OCI-LY7 (cell line): ENCODE measurements around the gene LRRC37A3. TPM values are rescaled to one million over a fixed set of nuclear protein-coding genes. Genes with fewer than 3 reads are reported as not detected.
"Not testable (repeated sequence)": the region's sequence is repeated elsewhere in the genome, so short reads cannot be mapped to it uniquely, and the experiment has no call there.

ENCODE experiments used
- BruUV-seq: library from RNA; stranded (reverse); fragments of 400-500 nt; replicated peaks from 2 replicates; lab custom pipeline; 2021; lab: Mats Ljungman, UMichigan
- CTCF ChIA-PET: fragments of 300-600 bp; sonication (Branson Sonifier 250); formaldehyde crosslinking; loops from one replicate; lab custom pipeline; 2022; ENCODE audit warnings: antibody characterized with exemption; ENCODE audit not compliant: unreplicated experiment; lab: Charles Lee
- POLR2A ChIA-PET: fragments of 300-600 bp; sonication (Branson Sonifier 250); formaldehyde crosslinking; loops from one replicate; lab custom pipeline; 2022; ENCODE audit warnings: antibody characterized with exemption; lab: Charles Lee
- DNase-seq: peaks from one replicate; pipeline ENCODE4 v3.0.0-alpha.2; 2015; ENCODE audit warnings: low spot score
- H2AFZ ChIP-seq: fragments of 200-600 bp; sonication (generic), shearing (Covaris generic); 2 replicates; pipeline ENCODE4 v1.6.1; 2014; ENCODE audit warnings: mild to moderate bottlenecking, antibody characterized with exemption, low read length, moderate library complexity
- H3K27ac ChIP-seq: fragments of 200-600 bp; sonication (generic); 2 replicates; pipeline ENCODE4 v1.5.1; 2014; ENCODE audit warnings: mixed run types, low read depth, mild to moderate bottlenecking, moderate library complexity, low read length, inconsistent platforms; ENCODE audit not compliant: poor library complexity, severe bottlenecking
- H3K36me3 ChIP-seq: fragments of 200-600 bp; sonication (generic); 2 replicates; pipeline ENCODE4 v1.6.1; 2014; ENCODE audit warnings: mild to moderate bottlenecking, antibody characterized with exemption, low read length, moderate library complexity, mixed read lengths; ENCODE audit not compliant: insufficient read depth
- H3K4me1 ChIP-seq: fragments of 200-600 bp; sonication (generic); 2 replicates; pipeline ENCODE4 v1.5.1; 2014; ENCODE audit warnings: mild to moderate bottlenecking, low read length; ENCODE audit not compliant: insufficient read depth, poor library complexity, severe bottlenecking
- H3K4me2 ChIP-seq: fragments of 200-600 bp; sonication (generic); 2 replicates; pipeline ENCODE4 v1.6.1; 2014; ENCODE audit warnings: mild to moderate bottlenecking, low read length
- H3K4me3 ChIP-seq: fragments of 200-600 bp; sonication (generic); 2 replicates; pipeline ENCODE4 v1.5.1; 2014; ENCODE audit warnings: mild to moderate bottlenecking, low read depth, low read length; ENCODE audit not compliant: poor library complexity, severe bottlenecking
- H3K79me2 ChIP-seq: fragments of 200-600 bp; sonication (generic); 2 replicates; pipeline ENCODE4 v1.6.1; 2016; ENCODE audit warnings: low read depth, mild to moderate bottlenecking, low read length, moderate library complexity, mixed read lengths; ENCODE audit not compliant: insufficient read depth
- H3K9me2 ChIP-seq: fragments of 200-600 bp; sonication (generic); 2 replicates; pipeline ENCODE4 v1.6.1; 2016; ENCODE audit warnings: mild to moderate bottlenecking, low read length, mixed read lengths; ENCODE audit not compliant: insufficient read depth
- H3K9me3 ChIP-seq: fragments of 200-600 bp; sonication (generic); 2 replicates; pipeline ENCODE4 v1.6.1; 2014; ENCODE audit warnings: mild to moderate bottlenecking, mixed run types, low read length, mixed read lengths
- H4K20me1 ChIP-seq: fragments of 200-600 bp; sonication (generic); 2 replicates; pipeline ENCODE4 v1.6.1; 2014; ENCODE audit warnings: mild to moderate bottlenecking, antibody characterized with exemption, low read length, moderate library complexity, mixed read lengths; ENCODE audit not compliant: insufficient read depth
- intact Hi-C: fragments of 100-400 bp; cut with micrococcal nuclease; formaldehyde crosslinking; loops from one replicate; pipeline ENCODE4 v1.10.0; 2022; ENCODE audit not compliant: unreplicated experiment
- total RNA-seq, 2 experiments: library from RNA; depleted of rRNA in 1 of 2; stranded (reverse); fragments of >200 nt in 1 of 2; shearing (Covaris generic) in 1 of 2; gene quantifications; 2 replicates each; pipeline ENCODE4 v1.2.3, GENCODE V29; 2014 to 2022

Gene LRRC37A3
- total RNA-seq, 2 experiments from 2014 or later: 7.3 to 27.6 TPM

DNA sequence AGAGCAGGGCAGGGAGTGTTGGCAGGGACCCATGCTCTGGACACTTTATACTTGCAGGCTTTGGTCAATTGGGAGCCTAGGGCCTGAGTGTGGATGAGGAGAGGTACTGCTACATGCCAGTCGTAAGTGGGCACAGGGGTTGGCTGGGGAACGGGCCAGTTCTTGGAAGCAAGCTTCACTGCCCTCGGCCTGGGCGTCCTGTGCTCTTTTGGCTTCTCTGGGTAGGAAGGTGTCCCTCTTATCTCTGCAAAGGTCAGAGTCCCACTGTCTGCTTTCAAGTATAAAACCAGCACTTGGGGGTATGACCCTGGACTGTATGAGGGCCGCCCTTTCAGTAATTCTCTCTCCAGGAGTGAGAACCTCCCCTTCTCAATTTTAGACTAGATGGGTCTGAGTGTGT, 80.8 kb downstream of the LRRC37A3 start:
- BruUV-seq, H2AFZ ChIP-seq, H4K20me1 ChIP-seq, H3K36me3 ChIP-seq, H3K79me2 ChIP-seq, H3K9me3 ChIP-seq, H3K27ac ChIP-seq, H3K4me3 ChIP-seq, H3K4me2 ChIP-seq, DNase-seq, intact Hi-C loops, H3K9me2 ChIP-seq: not testable (repeated sequence)
- H3K4me1 ChIP-seq: peaks cover 25% of the 10 kb centered on the region
- CTCF ChIA-PET: interaction anchor here (0.6 kb wide), 1 partner anchor 305 kb away, joined by 12 read pairs; no protein-coding TSS in a partner anchor
- POLR2A ChIA-PET: interaction anchor here (0.6 kb wide), 1 partner anchor 417 kb away, joined by 4 read pairs; no protein-coding TSS in a partner anchor

DNA sequence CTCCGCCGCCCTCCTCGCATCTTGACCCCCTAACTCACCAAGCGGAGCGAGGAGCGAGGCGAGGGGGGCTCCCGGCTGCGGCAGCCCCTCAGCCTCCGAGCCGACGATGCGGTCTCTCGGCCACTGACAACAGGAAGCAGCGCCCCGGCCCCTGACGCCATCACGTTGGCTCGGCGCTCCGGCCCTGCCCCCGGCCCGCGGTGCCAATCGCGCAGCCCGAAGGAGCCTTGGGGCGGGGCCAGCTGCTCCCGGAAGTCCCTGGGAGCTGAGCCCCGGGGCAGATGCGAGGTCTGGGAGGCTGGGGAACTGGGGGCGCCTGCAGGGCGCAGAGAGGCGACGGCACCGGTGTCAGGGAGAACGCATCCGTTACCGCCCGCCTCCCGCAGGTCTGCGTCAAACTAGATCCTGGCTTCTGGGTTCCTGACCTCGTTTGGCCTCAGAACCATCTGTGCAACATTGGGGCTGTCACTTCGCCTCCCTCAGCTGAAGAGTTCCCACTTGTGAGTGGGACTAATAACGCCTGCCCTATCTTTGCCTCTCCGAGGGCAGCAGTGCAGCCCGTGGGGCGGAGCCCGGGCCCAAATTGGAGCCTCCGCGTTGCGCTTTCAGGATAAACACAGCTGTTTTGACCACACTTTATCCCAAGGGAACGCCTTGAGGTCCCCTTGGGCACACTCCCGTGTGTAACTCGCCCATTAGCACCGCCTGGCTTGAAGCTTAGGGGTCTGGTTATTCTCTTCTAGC, 82.1 kb downstream of the LRRC37A3 start:
- Histone ChIP-seq H3K27ac (peak overlapping the region; percentile 73), H3K4me2 (peak overlapping the region; percentile 81), H3K4me1 (peaks cover 25% of the 10 kb centered on the region), H2AFZ (peak overlapping the region; percentile 78; the same call in 1 of the 2 replicates), H3K4me3 (peak overlapping the region; percentile 87)
- H3K9me3 ChIP-seq, intact Hi-C loops, H3K36me3 ChIP-seq, H4K20me1 ChIP-seq, H3K9me2 ChIP-seq, H3K79me2 ChIP-seq, CTCF ChIA-PET: not testable (repeated sequence)
- TSS peak; percentile 94 for BruUV-seq
- POLR2A ChIA-PET: interaction anchor here (0.6 to 0.7 kb wide), 4 partner anchors 55 to 755 kb away, joined by 3 to 6 read pairs (median 6); no protein-coding TSS in a partner anchor
- peak; percentile 87 for DNase-seq

DNA sequence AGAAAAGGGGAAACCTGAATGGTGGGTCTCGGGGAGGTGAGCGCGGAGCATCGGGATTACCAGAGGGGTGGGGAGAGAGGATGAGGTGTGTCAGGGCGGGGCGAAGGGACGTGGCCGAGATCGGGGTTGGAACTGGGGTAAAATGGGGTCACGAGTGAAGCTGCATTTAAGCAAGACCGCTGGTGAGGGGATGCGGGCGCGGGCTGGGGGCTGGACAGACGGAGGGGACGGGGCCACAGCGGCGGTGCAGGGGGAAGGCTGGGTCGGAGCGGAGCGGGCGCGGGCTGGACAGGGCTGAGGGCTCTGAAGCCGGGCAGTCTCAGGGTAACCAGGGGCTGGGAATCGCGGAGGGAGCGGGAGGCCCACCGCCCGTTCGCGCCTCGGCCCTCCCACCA, 82.7 kb downstream of the LRRC37A3 start:
- intact Hi-C loops, BruUV-seq, H3K27ac ChIP-seq, H3K79me2 ChIP-seq, H3K36me3 ChIP-seq, H3K9me3 ChIP-seq, H3K9me2 ChIP-seq, H4K20me1 ChIP-seq, H2AFZ ChIP-seq, POLR2A ChIA-PET, CTCF ChIA-PET: not testable (repeated sequence)
- H3K4me1 ChIP-seq: peaks cover 25% of the 10 kb centered on the region
- peak overlapping the region; percentile 78 for H3K4me2 ChIP-seq
- peak overlapping the region; percentile 87 for H3K4me3 ChIP-seq
- peak; percentile 5 for DNase-seq

DNA sequence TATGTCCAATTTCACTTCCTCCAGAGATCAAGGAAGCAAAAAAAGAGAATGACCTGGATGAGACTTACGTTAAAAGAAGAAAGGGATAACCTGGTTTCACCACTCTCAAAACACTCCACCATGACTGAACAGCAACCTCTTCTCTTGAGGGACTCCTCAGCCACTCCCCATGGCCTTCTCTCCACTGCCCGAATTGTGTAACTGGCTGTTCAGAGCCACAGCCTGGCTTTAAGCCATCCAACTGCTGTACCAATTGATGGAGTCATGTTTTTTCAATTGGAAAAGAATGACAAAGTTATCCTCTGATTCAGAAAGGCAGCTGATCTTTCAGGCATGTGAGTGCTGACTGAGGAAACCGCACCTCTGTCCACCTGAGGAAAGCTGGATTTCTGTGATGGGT, 85.2 kb downstream of the LRRC37A3 start:
- CTCF ChIA-PET, H3K79me2 ChIP-seq: not testable (repeated sequence)

DNA sequence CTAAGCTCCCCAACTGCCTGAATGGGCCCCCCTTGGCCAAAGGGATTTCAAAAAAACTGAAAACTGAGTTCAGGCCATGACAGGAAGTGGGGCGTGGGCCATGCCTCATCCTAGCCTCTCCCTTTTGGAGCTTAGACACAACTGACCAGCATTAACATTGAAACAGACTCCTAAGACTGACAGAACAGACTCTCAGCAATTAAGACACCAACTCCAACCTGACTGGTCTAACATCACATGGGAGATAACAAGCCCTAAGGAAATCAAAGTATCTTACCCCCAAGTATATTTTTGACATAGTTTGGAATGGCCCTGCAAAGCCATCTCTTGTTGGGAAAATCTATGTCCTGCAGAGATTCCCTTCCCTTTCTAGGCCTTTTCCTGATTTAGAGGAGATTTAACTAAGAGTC, 88.6 kb downstream of the LRRC37A3 start:
- H3K4me3 ChIP-seq, intact Hi-C loops, BruUV-seq, CTCF ChIA-PET, H3K9me2 ChIP-seq, DNase-seq, H3K27ac ChIP-seq, POLR2A ChIA-PET, H2AFZ ChIP-seq, H3K4me2 ChIP-seq, H3K36me3 ChIP-seq, H3K4me1 ChIP-seq, H4K20me1 ChIP-seq, H3K79me2 ChIP-seq, H3K9me3 ChIP-seq: not testable (repeated sequence)

More for the DNA sequence above, 85.2 kb downstream of the LRRC37A3 start:
- intact Hi-C loops, H2AFZ ChIP-seq, POLR2A ChIA-PET, H3K4me2 ChIP-seq, H3K27ac ChIP-seq, H4K20me1 ChIP-seq, H3K4me3 ChIP-seq, DNase-seq, H3K9me3 ChIP-seq, BruUV-seq, H3K36me3 ChIP-seq, H3K9me2 ChIP-seq: not testable (repeated sequence)
- peaks cover 10% of the 10 kb centered on the region for H3K4me1 ChIP-seq

DNA sequence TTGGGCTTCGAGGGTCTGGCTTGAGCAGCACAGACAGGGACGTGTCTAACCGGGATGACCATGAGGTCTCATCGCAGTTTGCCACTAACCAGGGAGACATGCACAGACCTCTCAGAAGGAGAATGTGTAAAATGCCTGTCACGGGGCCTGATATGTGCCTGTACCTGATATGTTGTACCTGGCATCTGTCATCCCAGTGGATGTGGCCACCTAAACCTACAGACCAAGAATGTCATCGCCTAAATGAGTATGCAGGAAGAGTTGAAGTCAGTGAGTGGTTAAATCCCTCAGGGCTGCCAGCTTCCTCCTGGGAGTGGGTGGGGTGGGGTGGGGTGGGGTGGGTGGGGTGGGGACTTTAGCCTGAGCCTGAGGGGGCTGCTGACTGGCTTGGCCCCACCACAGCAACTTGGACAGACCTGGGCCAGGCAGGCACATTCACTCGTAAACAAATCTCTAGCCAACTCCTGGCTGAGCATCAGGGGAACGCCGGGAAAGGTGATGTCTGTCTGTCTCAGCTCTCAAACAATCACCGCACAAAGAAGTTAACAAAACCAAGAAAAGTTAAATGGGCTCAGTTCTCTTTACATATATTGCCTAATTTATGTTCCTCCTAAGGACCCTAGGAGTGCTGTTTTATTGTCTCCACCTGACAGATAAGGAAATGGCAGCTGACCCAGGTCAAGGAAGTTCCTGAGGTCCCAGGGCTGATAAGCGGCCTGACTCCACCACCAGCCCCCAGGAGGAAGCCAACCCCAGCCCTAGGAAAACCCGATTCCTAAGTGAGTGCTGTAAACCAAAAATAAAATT, 89.3 kb downstream of the LRRC37A3 start:
- BruUV-seq, H3K9me2 ChIP-seq, H3K4me3 ChIP-seq, H3K27ac ChIP-seq, DNase-seq, H4K20me1 ChIP-seq, H3K9me3 ChIP-seq, H2AFZ ChIP-seq, H3K4me2 ChIP-seq, POLR2A ChIA-PET, intact Hi-C loops, H3K36me3 ChIP-seq, H3K4me1 ChIP-seq, H3K79me2 ChIP-seq, CTCF ChIA-PET: not testable (repeated sequence)
